A673 (cell line): Measurements from ENCODE around the gene EDN3.

Experiments
- CTCF ChIP-seq: fragments of 300-800, 200-600 bp; sonication (generic); conservative IDR thresholded peaks from 2 replicates; pipeline ENCODE4 v1.5.1; 2017; ENCODE audit warnings: low read depth, mild to moderate bottlenecking, antibody characterized with exemption, low read length, moderate library complexity, mixed read lengths
- EZH2 ChIP-seq: fragments of 200-600 bp; sonication (generic); IDR thresholded peaks from 2 replicates; pipeline ENCODE4 v1.6.1; 2017; ENCODE audit warnings: borderline replicate concordance, low read depth, mild to moderate bottlenecking, mixed read lengths, antibody characterized with exemption, low read length; ENCODE audit not compliant: poor library complexity, severe bottlenecking

DNA sequence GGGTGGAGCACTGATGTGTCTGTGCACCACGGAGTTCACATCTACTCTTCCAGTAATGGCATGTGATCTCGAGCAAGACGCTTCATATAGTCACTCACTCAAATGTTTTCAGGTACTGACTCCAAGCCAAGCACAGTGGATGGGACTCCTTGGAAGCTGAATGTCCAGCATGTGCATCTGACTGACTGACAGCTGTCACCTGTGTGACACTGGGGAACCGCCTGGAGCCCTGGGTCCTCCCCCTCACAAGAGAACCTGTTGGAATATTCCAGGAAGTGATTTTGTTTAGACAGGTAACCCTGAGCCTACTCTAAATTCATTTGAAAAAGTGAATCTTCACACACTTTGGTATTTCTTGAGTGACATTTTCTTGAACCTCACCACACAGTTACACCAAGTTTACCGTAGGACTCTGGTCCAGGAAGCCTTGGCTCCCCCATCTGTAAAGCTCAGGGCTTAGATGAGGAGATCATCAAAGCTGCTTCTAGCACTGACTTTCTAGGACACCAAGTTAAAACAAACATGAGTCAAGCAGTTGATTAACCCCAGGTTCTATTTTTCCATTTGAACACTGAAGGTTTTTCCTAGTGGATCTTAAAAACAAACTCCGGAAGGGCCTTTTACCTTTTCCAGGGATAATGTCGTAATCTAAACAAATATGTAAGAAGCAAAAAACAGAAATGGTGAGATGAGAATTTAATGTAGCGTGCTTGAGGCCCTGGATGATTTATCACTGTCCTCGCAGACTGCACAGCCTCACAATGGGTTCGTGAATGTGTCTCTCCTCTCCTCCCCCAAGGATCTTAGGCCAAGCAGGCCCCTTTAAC, 50.1 kb downstream of the EDN3 start:
- TF ChIP-seq CTCF (no peak), EZH2 (no peak)
